RCC 7860 (cell line): ENCODE results near the gene KRT9.

Experiments
- DNase-seq: peaks from one replicate; pipeline ENCODE4 v3.0.0-alpha.2; 2015; ENCODE audit warnings: low spot score
- FAIRE-seq: peaks from 2 replicates; lab custom pipeline; 2012; peaks lifted over from hg19 to GRCh38; lab: Jason Lieb, UNC

KRT9 gene

DNA sequence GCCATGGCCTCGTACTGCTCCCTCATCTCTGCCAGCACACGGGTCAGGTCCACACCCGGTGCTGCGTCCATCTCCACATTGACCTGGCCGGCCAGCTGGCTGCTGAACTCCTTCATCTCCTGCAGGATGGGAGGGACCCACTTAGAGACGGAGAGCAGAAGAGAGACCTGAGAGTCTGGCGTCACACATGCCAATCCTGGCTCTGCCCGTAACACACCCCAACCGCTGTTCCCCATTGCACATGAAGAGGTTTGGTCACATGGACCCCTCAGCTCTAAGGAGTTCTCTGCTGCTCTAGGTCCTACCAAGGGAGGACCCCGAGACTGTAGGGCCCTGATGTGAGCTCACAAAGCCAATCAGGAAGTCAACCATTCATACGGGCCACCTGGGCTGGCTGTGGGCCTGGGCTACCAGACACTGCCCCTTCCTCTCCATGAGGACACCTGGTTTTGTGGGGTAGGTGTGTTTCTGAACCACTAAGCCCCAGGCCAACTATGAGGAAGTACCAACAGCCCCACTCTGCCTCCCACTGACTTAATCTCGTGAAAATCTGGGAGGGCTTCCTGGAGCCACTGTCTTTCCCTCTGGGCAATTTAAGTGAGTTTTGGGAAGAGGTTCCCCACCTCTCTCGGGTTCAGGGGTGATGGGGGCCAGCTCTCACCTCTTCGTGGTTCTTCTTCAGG lies 55.6 kb downstream of the KRT9 start:
- DNase-seq (no peak), FAIRE-seq (no peak)
